ENCODE results near the gene KRTAP10-8. TPM values are rescaled to one million over a fixed set of nuclear protein-coding genes. Genes with fewer than 3 reads are reported as not detected.
"Not testable (repeated sequence)": the region's sequence is repeated elsewhere in the genome, so short reads cannot be mapped to it uniquely, and the experiment has no call there.

Gene KRTAP10-8
- total and polyA plus RNA-seq, 8 donors: not detected

- H3K4me1 ChIP-seq: no peaks in the 10 kb centered on the region
- H3K36me3 ChIP-seq: no peaks in the 10 kb centered on the region
- intact Hi-C loops (cut with DNase I; ENCODE audit: low total_unique reads): no loop called here
- peaks cover 3 to 31% (median 26%) of the 10 kb centered on the region in 4 donors for H3K9me3 ChIP-seq
- peaks cover 0 to 34% (median 19%) of the 10 kb centered on the region in 3 donors for H3K27me3 ChIP-seq
- H3K4me3 ChIP-seq: no peak overlapping the region
- no peak overlapping the region for H3K27ac ChIP-seq
- TF ChIP-seq CTCF (IDR thresholded peaks at IDR 0.05) (no peak), POLR2AphosphoS5 (IDR thresholded peaks at IDR 0.05) (no peak), POLR2A (IDR thresholded peaks at IDR 0.05) (no peak), EP300 (IDR thresholded peaks at IDR 0.05) (no peak)
- no peak for DNase-seq
- 68 to 89% (median 78%) methylated on average over 2 of the region's 2 CpGs for WGBS, 5 donors
Observed at GRCh38 chr21:44630440-44630839, 18.6 kb downstream of the KRTAP10-8 start.

GRCh38 chr21:44632067-44632466 lies 20.2 kb downstream of the KRTAP10-8 start:
- peaks cover 0 to 28% (median 19%) of the 10 kb centered on the region in 3 donors for H3K27me3 ChIP-seq
- WGBS, 5 donors: 82 to 98% (median 90%) methylated on average over 1 of the region's 1 CpG
- no peaks in the 10 kb centered on the region for H3K4me1 ChIP-seq
- H3K4me3 ChIP-seq: no peak overlapping the region
- no peaks in the 10 kb centered on the region for H3K36me3 ChIP-seq
- no peak for DNase-seq
- no peak overlapping the region for H3K27ac ChIP-seq
- peaks cover 3 to 31% (median 26%) of the 10 kb centered on the region in 4 donors for H3K9me3 ChIP-seq
- intact Hi-C loops (cut with DNase I; ENCODE audit: low total_unique reads): no loop called here
- TF ChIP-seq POLR2AphosphoS5 (IDR thresholded peaks at IDR 0.05) (no peak), EP300 (IDR thresholded peaks at IDR 0.05) (no peak), CTCF (IDR thresholded peaks at IDR 0.05) (no peak), POLR2A (IDR thresholded peaks at IDR 0.05) (no peak)

GRCh38 chr21:44636209-44637017 lies 24.5 kb downstream of the KRTAP10-8 start:
- TF ChIP-seq CTCF (IDR thresholded peaks at IDR 0.05) (no peak), POLR2AphosphoS5 (IDR thresholded peaks at IDR 0.05) (no peak), EP300 (IDR thresholded peaks at IDR 0.05) (no peak), POLR2A (IDR thresholded peaks at IDR 0.05) (no peak)
- Histone ChIP-seq H3K9me3 (peaks cover 3 to 30% (median 27%) of the 10 kb centered on the region in 4 donors), H3K27ac (no peak overlapping the region), H3K4me3 (no peak overlapping the region), H3K36me3 (no peaks in the 10 kb centered on the region), H3K4me1 (no peaks in the 10 kb centered on the region), H3K27me3 (peaks cover 0 to 53% (median 23%) of the 10 kb centered on the region in 3 donors)
- intact Hi-C loops (cut with DNase I; ENCODE audit: low total_unique reads): no loop called here
- WGBS, 5 donors: 75 to 87% (median 79%) methylated on average over 11 to 15 of the region's 15 CpGs
- peak in 1 of 2 donors; percentile 23 for DNase-seq

GRCh38 chr21:44637018-44637850 lies 25.4 kb downstream of the KRTAP10-8 start, which contains the start of gene KRTAP10-10:
Gene KRTAP10-10 (plus strand): TSS chr21:44637356. CDS start chr21:44637418, 62 bp downstream.
- DNase-seq: peak in 1 of 2 donors; percentile 17
- no peaks in the 10 kb centered on the region for H3K4me1 ChIP-seq
- 26 to 54% (median 51%) methylated on average over 5 to 21 of the region's 21 CpGs for WGBS, 5 donors

GRCh38 chr21:44637851-44638348 lies 26.0 kb downstream of the KRTAP10-8 start:
- H3K27ac ChIP-seq; H3K4me3 ChIP-seq; DNase-seq; H3K4me1 ChIP-seq; intact Hi-C loops (cut with DNase I; ENCODE audit: low total_unique reads); H3K36me3 ChIP-seq: not testable (repeated sequence)
- Histone ChIP-seq H3K27me3 (peaks cover 0 to 53% (median 23%) of the 10 kb centered on the region in 3 donors), H3K9me3 (peaks cover 0 to 20% (median 15%) of the 10 kb centered on the region in 4 donors)
- 52 to 74% (median 64%) methylated on average over 8 to 11 of the region's 12 CpGs for WGBS, 5 donors

More at GRCh38 chr21:44637018-44637850, 25.4 kb downstream of the KRTAP10-8 start, which contains the start of gene KRTAP10-10:
- intact Hi-C loops (cut with DNase I; ENCODE audit: low total_unique reads): no loop called here
- TF ChIP-seq CTCF (IDR thresholded peaks at IDR 0.05) (no peak), POLR2A (IDR thresholded peaks at IDR 0.05) (no peak), POLR2AphosphoS5 (IDR thresholded peaks at IDR 0.05) (no peak), EP300 (IDR thresholded peaks at IDR 0.05) (no peak)
- Histone ChIP-seq H3K36me3 (no peaks in the 10 kb centered on the region), H3K4me3 (no peak within 1 kb of the TSS), H3K27me3 (peaks cover 0 to 53% (median 23%) of the 10 kb centered on the region in 3 donors), H3K9me3 (peaks cover 0 to 27% (median 20%) of the 10 kb centered on the region in 4 donors), H3K27ac (no peak within 1 kb of the TSS)
